HTR-8/SVneo (cell line): ENCODE data around the gene AMN.
"Not testable (repeated sequence)": the region's sequence is repeated elsewhere in the genome, so short reads cannot be mapped to it uniquely, and the experiment has no call there.

Experiments used
- DNase-seq: peaks from one replicate; pipeline ENCODE4 v3.0.0; 2011; ENCODE audit warnings: low spot score, mixed read lengths; ENCODE audit not compliant: insufficient read length
- FAIRE-seq: peaks from 2 replicates; lab custom pipeline; 2011; peaks lifted over from hg19 to GRCh38; lab: Jason Lieb, UNC

Gene AMN

DNA sequence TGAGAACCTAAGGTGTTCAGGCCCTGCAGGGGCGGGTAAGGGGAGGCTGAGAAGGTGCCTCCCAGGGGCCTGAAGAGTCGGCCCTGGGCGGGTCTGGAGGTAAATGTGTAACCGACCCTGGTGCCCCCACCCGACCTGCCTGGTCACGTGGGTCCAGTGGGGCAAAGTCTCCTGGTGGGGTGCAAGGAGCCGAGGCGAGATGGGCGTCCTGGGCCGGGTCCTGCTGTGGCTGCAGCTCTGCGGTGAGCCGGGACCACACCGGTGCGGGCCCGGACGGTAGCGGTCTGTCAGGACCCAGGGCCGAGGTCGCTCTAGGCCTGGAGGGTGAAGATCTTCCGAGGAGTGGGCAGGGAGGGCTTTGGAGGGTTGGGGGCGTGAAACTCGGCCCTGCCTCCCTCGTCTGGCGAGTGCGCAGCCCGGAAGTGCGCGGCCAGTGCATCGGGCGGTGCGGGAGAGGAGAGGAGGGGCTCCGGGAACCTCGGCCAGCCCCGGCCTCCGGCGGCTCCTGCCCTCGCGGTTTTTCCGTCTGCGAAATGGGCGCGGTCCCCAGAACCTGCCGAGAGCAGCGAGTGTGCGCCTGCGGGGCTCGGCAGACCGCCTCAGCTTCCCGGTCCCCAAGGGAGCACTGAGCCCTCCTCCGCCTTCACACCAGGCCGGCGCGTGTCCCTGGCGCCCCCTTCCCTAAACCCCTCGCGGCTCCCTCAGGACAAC lies at the start of gene AMN:
AMN (plus strand) TSS at position 174 of the 711 bp plus-strand sequence; CDS start at position 200, 26 bp downstream.
- DNase-seq (no peak), FAIRE-seq (no peak)

DNA sequence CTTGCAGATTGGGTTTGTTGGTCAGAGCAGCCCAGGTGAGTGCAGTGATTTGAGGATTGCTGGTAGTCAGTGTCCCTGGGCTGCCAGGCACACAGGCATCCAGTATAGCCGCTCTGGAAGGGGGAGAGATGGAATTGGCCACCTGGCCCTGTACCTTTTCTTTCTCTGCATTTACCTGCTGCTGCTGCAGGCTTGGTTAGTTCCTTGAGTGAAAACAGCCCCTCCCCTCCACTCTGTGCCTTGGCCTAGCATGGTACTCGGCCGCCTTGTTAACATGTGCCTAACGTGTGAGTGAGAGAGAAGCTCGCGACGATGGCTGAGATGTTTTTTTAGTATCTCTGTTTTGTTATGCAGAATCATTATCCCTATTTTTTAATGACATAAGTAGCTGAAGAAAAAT lies 49.3 kb upstream of the AMN start:
- DNase-seq (no peak), FAIRE-seq (no peak)

DNA sequence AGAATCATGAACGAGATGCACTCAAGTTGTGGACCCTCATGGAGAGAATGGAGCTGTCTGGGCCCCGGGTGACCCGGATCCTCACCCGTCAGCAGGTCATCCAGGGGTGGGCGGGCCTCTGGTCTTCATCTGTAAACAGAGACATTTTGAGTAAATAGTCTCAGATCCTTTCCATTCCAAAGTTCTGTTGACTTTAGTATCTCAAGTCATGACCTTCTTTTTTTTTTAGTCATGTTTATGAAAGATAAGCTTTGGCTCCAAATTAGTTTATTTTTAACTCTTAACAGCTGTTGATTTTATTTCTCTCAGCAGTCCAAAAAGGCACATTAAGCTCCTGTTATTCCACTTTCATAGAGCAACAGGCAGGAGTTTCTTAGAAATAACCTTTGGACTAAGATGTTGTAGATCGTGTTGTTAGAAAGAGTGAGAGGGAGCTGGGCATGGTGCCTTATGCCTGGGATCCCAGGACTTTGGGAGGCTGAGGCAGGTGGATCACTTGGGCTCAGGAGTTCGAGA lies 48.9 kb upstream of the AMN start:
- no peak for DNase-seq
- no peak for FAIRE-seq

DNA sequence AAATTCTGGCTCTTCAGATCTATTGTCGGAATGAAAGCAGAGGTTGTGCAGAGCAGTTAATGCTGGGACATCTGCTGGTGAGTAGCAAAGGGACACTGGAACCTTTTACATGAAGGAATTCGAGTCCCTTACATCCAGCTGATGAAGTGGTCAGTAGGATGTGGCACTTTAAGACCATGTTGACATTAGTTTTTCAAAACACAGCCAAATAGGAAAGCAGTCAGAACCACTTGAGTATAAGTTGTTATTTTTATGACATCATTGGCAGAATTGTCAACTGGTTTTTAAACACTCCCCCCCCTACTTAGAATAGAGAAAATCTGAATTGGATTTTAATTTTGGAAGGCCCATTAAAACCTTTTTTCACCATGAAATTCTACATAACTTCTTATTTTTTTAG lies 46.8 kb upstream of the AMN start:
- no peak for DNase-seq
- no peak for FAIRE-seq

DNA sequence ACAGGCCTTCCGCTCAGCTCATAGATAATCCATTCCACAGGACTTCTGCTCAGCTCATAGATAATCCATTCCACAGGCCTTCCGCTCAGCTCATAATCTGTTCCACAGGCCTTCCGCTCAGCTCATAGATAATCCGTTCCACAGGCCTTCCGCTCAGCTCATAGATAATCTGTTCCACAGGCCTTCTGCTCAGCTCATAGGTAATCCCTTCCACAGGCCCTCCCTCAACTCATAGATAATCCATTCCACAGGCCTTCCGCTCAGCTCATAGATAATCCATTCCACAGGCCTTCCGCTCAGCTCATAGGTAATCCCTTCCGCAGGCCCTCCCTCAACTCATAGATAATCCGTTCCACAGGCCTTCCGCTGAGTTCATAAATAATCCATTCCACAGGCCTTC lies 45.0 kb upstream of the AMN start:
- not testable (repeated sequence) for DNase-seq, FAIRE-seq

DNA sequence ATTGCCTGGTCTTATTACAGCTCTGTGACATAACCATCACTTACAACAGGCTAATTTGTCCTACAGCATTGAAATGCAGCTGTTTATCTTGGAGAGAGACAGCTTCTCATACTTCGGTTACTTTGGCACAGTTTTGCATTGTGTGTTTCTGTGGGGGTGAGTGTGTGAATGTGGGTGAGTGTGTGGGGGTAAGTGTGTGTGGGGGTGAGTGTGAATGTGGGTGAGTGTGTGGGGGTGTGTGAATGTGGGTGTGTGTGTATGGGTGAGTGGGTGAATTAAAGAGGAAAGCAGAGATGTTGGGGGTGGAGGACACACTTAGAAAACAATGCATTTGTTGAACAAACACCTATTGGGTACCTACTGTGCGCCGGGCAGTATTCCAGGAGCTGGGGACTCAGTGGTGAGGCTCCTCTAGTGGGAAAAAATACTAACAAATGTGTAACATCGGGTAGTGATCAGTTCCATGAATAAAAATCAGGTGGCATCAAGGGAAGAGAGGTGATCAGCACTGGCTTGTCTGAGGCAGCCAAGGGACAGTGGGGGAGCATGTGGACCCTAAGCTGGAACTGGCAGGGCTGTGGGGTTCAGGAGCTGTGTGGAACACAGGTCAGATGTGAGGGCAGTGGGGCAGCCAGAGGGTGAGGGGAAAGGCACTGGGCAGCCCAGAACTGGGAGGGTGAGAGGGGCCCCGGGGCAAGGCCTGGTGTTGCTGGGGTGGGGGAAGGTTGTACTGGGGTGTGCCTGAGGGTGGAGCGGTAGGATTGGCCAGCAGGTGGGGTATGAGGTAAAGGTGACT lies 44.1 kb upstream of the AMN start:
- no peak for FAIRE-seq

DNA sequence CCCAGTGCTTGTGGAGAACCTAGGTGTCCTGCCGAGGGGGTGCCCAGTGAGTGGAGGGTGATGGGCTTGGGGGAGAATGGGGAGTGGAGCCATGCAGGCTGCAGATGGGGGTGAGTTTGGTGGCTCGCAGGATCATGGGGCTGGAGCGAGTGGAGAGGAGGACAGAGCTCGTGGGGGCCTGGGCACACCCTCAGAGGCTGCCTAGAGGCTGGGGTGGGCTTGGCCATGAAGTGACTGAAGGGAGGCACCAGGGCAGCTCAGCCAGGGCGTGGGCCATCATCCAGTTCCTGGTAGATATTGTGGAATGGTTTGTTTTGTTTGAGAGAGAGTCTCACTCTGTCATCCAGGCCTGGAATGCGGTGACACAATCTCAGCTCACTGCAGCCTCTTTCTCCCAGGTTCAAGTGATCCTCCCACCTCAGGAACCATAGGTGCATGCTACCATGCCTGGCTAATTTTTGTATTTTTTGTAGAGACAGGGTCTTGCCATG lies 43.4 kb upstream of the AMN start:
- no peak for DNase-seq
- no peak for FAIRE-seq

More for the DNA sequence above, 44.1 kb upstream of the AMN start:
- no peak for DNase-seq

DNA sequence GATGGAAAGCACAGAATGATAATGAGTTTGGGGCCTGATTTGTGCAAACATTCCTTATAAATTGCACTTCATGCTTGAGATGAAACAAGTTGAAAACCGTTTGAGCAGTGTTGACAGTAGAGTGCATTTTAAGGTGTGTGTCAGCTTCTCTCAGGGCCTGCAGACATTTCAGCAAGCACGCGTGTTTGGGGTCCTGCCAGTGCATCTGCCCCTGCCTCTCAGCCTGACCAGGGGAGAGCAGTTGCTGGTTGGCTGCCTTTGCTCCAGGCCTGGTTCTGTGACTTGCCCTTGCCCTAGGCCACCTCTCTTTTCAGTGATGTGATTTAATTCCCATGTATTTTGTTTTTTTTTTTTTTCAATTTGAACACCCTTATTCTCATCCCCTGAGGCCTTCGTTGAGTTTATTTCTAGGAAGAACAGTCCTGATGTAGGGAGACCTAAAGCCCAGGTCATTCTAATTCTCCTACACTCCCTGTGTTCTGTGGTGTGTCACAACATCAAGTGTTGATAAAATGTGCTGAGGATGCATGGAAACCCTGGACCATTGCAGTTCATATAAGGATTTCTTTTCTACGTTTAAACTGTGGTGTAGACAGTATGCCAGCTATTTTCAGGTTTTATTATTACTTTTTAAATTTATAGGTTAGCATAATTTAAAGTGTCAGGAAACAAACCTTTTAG lies 40.1 kb upstream of the AMN start:
- no peak for DNase-seq
- no peak for FAIRE-seq

DNA sequence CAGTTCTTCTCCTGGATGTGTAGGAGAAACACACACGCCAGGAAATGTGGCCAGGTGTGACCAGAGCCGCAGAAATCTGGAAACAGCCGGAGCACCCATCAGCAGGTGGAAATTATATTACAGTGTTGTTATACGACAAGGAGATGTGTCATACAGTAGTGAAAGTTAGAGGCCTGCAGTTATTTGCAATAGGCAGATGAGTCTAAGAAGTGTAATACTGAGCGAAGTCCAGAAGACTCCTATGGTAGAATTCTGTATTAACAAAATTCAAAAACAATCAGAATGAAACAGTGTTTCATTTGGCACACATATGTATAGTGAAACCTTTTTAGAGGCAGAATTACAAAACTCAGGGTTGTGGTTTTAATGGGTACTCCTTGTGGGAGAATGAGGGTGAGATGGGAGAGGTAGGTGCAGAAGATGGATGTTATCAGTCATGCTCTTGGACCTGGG lies 39.3 kb upstream of the AMN start:
- no peak for FAIRE-seq
- DNase-seq: no peak

DNA sequence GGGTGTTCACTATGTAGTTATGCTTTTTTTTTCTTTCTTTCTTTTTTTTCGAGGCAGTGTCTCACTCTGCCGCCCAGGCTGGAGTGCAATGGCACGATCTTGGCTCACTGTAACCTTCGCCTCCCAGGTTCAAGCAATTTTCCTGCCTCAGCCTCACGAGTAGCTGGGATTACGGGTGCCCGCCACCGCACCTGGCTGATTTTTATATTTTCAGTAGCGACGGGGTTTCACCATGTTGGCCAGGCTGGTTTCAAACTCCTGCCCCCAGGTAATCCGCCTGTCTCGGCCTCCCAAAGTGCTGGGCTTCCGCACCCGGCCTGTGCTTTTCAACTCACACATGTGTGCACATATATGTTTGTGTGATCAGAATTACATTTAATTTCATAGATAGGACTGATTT lies 38.9 kb upstream of the AMN start:
- DNase-seq (no peak), FAIRE-seq (no peak)

DNA sequence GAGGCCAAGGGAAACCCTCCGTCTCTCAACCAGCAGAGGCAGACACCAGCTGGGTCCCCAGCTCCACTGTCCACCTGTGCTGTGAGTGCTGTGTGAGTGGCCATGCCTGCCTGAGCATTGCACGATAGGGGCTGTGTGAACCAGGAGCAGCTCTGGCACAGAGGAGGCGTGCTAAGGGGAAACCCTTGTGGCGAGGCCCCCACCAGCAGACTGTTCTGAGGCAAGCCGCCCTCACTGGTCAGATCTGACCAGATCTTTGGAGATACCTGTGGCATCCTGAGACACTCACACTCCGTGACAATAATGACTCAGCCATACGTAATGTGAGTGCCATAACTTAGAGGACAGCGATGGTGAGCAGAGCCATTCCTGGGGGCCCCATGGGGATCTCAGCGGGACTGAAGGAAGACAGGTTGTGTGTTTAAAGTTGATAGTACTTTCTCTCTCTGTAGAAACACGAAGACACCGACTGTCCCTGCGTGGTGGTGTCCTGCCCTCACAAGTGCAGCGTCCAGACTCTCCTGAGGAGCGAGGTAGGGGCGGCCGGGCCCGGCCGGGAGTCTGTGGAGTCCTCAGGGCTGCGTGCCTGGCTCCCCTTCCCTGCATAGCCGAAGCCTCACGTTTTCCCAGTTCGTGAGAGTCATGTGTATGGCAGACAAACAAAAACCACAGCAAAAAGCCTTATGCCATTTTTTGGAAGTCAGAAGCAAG lies 36.6 kb upstream of the AMN start:
- no peak for DNase-seq
- FAIRE-seq: no peak

DNA sequence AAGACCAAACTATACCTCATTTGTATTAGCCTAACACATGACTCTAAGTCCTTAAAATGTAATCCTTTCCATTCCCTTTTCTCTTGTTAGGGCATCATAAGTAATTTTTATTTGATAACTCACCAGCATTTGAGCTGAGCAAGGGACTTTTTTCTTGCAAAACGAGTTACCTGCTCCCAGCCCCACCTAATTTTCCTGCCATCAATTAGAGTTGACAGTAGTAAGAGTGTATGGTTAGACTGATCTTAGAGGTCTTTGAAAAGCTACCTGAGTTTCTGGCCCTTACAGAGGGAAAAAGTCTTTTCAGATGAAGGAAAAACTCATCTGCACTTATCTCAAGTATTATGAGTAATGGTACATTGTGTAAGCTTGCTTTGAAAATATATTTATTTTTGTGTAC lies 33.7 kb upstream of the AMN start:
- FAIRE-seq: no peak

DNA sequence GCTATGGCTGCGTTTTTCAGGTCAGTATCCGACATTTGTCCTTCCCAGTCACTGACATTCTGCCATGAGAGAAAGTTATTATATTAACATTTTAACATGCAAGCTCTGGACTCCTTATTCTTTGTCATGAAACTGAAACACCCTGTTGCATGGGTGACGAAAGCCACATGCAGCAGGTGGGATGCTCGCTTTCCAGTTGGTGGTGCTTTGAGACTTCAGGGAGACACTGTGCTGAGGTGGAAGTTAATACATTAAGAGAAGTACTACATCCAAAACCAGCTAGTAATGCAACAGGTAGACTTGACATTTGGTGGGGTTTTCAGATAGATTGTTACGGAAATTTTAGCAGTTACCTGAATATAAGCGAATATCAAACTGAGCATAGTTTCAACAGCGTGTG lies 32.8 kb upstream of the AMN start:
- no peak for DNase-seq
- FAIRE-seq: no peak

More for the DNA sequence above, 33.7 kb upstream of the AMN start:
- no peak for DNase-seq

DNA sequence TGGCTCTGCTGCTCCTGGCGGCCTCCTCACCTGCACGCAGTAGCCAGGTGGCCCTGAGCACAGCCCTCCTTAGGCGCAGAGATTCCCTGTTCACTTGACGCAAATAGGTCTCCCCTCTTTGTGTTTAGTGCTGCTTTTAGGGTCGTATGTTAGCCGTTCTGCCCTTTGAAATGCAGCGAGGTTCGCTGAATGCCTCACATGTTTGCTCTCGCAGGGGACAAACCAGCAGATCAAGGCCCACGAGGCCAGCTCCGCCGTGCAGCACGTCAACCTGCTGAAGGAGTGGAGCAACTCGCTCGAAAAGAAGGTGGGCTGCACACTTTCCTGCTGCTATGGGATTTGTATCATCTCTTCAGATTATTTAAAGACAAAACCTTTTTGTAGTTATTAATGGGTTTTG lies 31.4 kb upstream of the AMN start:
- FAIRE-seq: no peak
- DNase-seq: no peak

DNA sequence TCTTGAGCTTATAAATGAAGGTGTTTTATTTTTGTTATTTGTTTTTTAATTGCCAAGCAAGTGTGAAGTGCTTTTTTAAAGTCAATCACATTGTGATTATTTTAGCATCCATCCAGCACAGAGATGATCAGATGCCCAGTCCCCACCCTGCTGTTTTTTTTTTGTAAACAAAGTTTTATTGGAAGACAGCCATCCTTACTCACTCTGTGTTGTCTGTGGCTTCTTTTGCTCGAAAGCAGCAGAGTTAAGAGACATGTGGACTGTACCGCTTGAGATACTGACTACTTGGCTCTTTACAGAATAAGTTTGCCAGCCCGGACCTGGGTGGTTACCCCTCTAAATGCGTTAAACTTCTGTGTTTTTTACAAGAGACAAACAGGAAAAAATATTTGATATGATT lies 30.9 kb upstream of the AMN start:
- FAIRE-seq (no peak), DNase-seq (no peak)

DNA sequence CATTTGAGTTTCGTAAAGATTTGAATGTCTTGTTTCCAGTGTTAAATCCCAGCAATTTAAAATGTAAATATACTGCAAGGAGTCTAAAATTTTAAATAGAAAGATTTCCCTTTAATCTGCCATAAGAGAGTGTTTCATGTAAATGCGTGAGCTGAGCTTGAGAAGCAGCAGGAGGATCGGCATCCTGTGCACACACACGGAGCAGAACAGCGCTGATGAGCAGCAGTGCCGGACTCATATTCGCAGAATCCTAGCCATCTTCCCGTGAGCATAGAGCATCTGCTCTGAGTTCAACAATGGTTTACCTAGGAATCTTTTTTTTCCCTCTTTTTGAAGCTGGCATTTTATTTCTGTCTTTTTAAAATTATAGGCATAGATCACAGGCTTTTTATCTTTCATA lies 29.8 kb upstream of the AMN start:
- no peak for DNase-seq
- FAIRE-seq: no peak

DNA sequence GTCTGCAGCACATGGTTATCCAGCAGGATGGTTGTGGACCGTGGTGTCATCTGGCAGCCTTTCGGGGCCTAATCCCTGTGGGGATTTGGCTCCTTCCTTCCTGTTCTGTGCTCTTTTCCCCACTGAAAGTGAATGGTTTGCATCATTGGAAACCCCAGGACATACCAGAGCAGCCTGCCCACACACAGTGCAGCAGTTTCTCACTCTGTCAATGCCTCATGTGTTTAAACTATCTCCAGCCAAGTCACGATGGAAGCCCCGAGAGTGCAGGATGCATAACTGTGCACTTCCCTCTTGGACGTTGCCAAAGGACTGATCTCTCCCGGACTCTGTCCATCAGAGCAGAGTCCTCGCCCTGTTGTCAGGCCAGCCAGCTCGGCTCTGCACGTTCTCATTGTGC lies 29.0 kb upstream of the AMN start:
- DNase-seq: no peak
- no peak for FAIRE-seq

DNA sequence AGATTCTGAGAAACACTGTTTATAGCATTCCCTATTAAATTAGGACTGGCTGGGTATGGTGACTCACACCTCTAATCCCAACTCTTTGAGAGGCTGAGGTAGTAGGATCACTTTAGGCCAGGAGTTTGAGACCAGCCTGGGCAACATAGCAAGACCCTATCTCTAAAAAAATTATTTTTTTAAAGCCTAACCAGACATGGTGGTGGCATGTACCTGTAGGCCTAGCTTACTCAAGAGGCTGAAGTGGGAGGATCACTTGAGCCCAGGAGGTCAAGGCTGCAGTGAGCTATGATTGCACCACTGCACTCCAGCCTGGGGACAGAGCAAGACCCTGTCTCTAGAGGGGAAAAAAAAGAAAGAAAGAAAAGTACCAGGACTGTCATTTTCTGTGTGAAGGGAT lies 25.7 kb upstream of the AMN start:
- DNase-seq, FAIRE-seq: not testable (repeated sequence)

DNA sequence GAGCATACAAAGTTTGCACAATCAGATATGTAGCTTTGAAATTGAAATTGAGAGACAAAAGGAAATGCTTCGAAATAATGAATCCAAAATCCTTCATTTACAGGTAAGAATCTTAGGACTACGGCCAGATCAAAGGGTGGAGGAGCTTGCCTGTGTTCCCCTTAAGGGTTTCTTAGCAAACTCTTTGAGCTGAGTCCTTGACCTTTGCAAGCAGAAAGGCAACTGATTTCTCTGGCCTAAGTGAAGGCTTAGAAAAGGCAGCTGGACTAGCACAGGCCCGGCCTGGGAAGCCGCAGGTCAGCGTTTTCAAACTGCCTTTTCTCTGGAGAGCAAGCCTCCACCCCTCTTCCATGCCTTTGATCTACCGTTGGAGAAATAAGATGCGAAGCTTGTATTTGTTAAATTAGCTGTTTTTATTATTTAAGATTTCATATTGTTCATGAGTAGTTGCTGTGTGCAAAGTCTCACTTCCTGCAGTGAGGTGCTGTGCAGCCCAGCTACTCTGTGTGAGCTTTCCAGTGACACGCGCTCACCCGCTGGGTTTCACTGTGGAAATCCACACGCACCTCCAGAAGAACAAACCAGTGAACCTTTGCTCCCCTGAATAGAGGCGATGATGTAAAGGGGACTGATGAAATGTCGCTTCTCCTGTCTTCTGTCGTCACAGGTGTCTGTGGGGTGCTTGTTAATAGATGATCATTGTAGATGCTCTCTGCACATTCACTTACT lies 25.0 kb upstream of the AMN start:
- FAIRE-seq: no peak

More for the DNA sequence above, 25.0 kb upstream of the AMN start:
- DNase-seq: no peak
